Endometrium (tissue), 2 donors: Measurements from ENCODE around the gene SH3D19.
"Not testable (repeated sequence)": the region's sequence is repeated elsewhere in the genome, so short reads cannot be mapped to it uniquely, and the experiment has no call there.

Source experiments
- FAIRE-seq: peaks from 2 replicates; lab custom pipeline; 2012; peaks lifted over from hg19 to GRCh38; lab: Jason Lieb, UNC
- donor health status: control.
- donor health status: control.

The SH3D19 gene

GRCh38 chr4:151094290-151094751 is 231.1 kb downstream of the SH3D19 start:
- no peak for FAIRE-seq

- FAIRE-seq: no peak
Observed at GRCh38 chr4:151093203-151093602, 232.2 kb downstream of the SH3D19 start.

- no peak for FAIRE-seq
Observed at GRCh38 chr4:151092488-151092887, 232.9 kb downstream of the SH3D19 start.

GRCh38 chr4:151091047-151091446 is 234.4 kb downstream of the SH3D19 start:
- FAIRE-seq: no peak

- FAIRE-seq: no peak
Observed at GRCh38 chr4:151087467-151087866, 237.9 kb downstream of the SH3D19 start.

GRCh38 chr4:151077978-151078377 is 247.4 kb downstream of the SH3D19 start:
- not testable (repeated sequence) for FAIRE-seq

GRCh38 chr4:151074416-151074916 is 250.9 kb downstream of the SH3D19 start:
- FAIRE-seq: no peak
